Activated CD8-positive, alpha-beta T cell treated with anti-CD3 and anti-CD28 coated beads, Interleukin-2, amount 10 ng/mL, durations not matched to agents 7 days and 5 days (primary cell): ENCODE measurements around the gene FUT8. TPM values are rescaled to one million over a fixed set of nuclear protein-coding genes. Genes with fewer than 3 reads are reported as not detected.
A peak's percentile ranks its signal among the peaks of the same experiment; 100 is the strongest.

Source experiments
- ATAC-seq: fragments of 150-1000 bp; cut with Tn5 transposase; one replicate; pipeline ENCODE4 v1.10.0; 2021; ENCODE audit warnings: moderate library complexity
- CTCF ChIA-PET: fragments of 350-600 bp; sonication (Branson Sonifier 250); formaldehyde crosslinking; loops from one replicate; lab custom pipeline; 2021; ENCODE audit warnings: antibody characterized with exemption; lab: Charles Lee
- POLR2A ChIA-PET: fragments of 350-600 bp; sonication (Branson Sonifier 250); formaldehyde crosslinking; loops from one replicate; lab custom pipeline; 2021; ENCODE audit warnings: antibody characterized with exemption; lab: Charles Lee
- DNase-seq: peaks from one replicate; pipeline ENCODE4 v3.0.0-alpha.2; 2020
- H3K27ac Mint-ChIP-seq: one replicate; pipeline ENCODE4 v1.8.0; 2021; ENCODE audit warnings: mild to moderate bottlenecking, mixed read lengths
- H3K27me3 Mint-ChIP-seq: one replicate; pipeline ENCODE4 v1.8.0; 2021; ENCODE audit warnings: low read depth, mixed read lengths
- H3K36me3 Mint-ChIP-seq: one replicate; pipeline ENCODE4 v1.8.0; 2021; ENCODE audit warnings: low read depth, mixed read lengths
- H3K4me1 Mint-ChIP-seq: one replicate; pipeline ENCODE4 v1.8.0; 2021; ENCODE audit warnings: low read depth, mixed read lengths
- H3K4me3 Mint-ChIP-seq: one replicate; pipeline ENCODE4 v1.8.0; 2021; ENCODE audit warnings: mild to moderate bottlenecking, mixed read lengths
- H3K9me3 Mint-ChIP-seq: one replicate; pipeline ENCODE4 v1.8.0; 2022; ENCODE audit warnings: mixed read lengths; ENCODE audit not compliant: insufficient read depth
- total RNA-seq, 2 experiments: library from RNA; stranded (reverse); gene quantifications; one replicate each; pipeline ENCODE4 v1.2.3, GENCODE V29; 2021

The FUT8 gene
- total RNA-seq, 2 experiments from 2014 or later, result 99.2 to 101 TPM

DNA sequence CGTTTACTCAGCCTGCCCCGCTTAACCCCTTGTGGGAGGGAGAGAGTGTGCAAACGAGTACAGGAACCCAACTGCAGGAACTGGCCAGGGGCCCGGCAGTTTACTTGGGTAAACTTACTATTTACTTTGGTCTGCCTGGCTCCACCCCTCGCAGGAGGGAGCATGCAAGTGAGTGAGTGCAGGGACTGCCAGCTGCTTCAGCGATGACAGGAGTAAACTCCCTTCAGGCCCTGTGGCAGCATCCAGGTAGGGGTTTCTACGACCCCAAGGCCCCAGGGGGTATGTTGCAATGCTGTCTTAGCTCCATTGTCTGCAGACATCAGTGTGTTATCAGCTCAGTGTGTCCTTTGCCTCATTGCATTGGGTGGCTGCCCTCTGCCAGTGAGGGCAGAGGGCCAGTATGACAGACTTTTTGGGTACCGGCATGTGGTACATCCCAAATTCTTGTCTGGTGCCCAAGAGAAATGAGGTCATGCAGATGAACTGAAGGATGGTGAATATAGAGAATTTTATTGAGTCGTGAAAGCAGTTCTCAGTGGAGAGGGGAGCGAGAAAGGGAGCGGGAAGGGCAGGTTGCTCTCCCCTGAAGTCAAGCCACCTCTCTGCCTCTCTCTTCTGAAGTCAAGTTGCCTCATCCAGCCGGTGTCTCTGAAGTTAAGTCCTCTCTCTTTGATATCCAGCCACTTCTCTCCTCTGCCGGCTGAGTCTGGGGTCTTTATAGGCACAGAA lies 181.8 kb downstream of the FUT8 start:
- CTCF ChIA-PET, result no interaction called here
- H3K4me1 Mint-ChIP-seq, result no peaks in the 10 kb centered on the region
- POLR2A ChIA-PET, result no interaction called here

DNA sequence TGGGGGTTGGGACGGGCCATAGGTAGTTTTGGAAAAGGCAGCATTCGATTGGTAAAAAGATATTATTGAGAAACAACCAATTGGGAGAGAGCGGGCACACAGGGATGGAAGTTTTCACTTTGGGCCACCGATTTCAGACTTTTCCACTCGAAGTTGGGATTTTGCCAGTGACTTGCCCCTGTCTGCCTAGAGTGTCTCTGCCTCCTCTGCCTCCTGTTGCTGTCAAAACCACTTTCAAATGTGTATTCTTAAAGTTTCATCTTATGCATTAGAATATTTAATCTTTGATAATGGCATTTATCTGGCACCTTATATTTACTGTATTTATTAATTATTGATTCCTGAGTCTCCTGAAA lies 182.3 kb downstream of the FUT8 start:
- H3K36me3 Mint-ChIP-seq, result peaks cover 16% of the 10 kb centered on the region
- ChIA-PET CTCF (no interaction called here), POLR2A (no interaction called here)
- H3K27me3 Mint-ChIP-seq, result no peaks in the 10 kb centered on the region
- H3K27ac Mint-ChIP-seq, result no peak overlapping the region
- DNase-seq, result no peak
- no peak overlapping the region for H3K4me3 Mint-ChIP-seq
- H3K4me1 Mint-ChIP-seq, result no peaks in the 10 kb centered on the region
- ATAC-seq, result no peak
- no peaks in the 10 kb centered on the region for H3K9me3 Mint-ChIP-seq

More for the DNA sequence above, 181.8 kb downstream of the FUT8 start:
- no peak overlapping the region for H3K4me3 Mint-ChIP-seq
- peaks cover 16% of the 10 kb centered on the region for H3K36me3 Mint-ChIP-seq
- no peak for DNase-seq
- ATAC-seq, result no peak
- no peaks in the 10 kb centered on the region for H3K27me3 Mint-ChIP-seq
- no peaks in the 10 kb centered on the region for H3K9me3 Mint-ChIP-seq
- H3K27ac Mint-ChIP-seq, result no peak overlapping the region

DNA sequence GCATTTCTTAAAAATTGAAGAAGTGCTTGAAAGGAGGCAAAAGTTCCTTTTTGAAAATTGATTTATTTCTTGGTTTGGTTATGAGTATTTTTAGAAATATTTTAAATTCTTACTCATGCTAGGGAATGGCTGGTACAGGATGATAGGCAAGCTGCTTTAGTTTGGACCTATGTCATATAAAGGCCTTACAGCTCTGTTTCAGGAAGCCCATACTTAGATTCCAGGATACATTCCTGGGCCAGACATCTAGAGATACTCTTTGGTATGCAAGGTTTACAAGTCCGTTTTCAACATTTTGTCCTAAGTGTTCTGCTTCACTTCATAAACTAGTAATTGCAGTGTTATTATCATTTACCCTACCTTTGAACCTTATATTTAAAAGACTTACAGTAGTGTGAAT lies 186.8 kb downstream of the FUT8 start:
- no peak for DNase-seq
- CTCF ChIA-PET, result no interaction called here
- H3K4me1 Mint-ChIP-seq, result no peaks in the 10 kb centered on the region
- no peaks in the 10 kb centered on the region for H3K9me3 Mint-ChIP-seq
- no peaks in the 10 kb centered on the region for H3K27me3 Mint-ChIP-seq
- no peak overlapping the region for H3K27ac Mint-ChIP-seq
- peaks cover 9% of the 10 kb centered on the region for H3K36me3 Mint-ChIP-seq
- POLR2A ChIA-PET, result no interaction called here
- H3K4me3 Mint-ChIP-seq, result no peak overlapping the region
- no peak for ATAC-seq

DNA sequence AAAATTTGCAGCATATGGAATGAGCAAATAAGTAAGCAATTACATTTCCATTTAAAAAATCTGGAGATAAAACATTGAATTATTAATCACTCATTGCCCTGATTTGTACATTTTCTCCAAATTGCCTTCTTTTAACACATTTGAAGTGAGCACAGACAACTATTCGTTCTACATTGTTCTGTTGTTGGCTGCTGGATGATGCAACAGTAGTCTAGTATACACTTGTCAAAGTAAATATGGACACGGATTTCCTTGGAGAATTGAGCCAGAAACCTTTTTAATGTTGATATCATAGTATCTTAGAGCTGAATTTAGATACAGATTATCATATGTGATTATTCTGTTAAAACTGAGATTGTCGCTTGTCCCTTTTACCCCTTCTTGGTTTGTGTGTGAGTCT lies 188.2 kb downstream of the FUT8 start:
- ATAC-seq (no peak), DNase-seq (no peak)
- POLR2A ChIA-PET, result no interaction called here
- Mint-ChIP-seq H3K36me3 (peaks cover 5% of the 10 kb centered on the region), H3K4me1 (no peaks in the 10 kb centered on the region), H3K9me3 (no peaks in the 10 kb centered on the region), H3K27me3 (no peaks in the 10 kb centered on the region), H3K4me3 (no peak overlapping the region), H3K27ac (no peak overlapping the region)
- CTCF ChIA-PET, result interaction anchor here (1.0 to 1.2 kb wide), 2 partner anchors 73 to 224 kb away, joined by 3 to 4 read pairs; no protein-coding TSS in a partner anchor

DNA sequence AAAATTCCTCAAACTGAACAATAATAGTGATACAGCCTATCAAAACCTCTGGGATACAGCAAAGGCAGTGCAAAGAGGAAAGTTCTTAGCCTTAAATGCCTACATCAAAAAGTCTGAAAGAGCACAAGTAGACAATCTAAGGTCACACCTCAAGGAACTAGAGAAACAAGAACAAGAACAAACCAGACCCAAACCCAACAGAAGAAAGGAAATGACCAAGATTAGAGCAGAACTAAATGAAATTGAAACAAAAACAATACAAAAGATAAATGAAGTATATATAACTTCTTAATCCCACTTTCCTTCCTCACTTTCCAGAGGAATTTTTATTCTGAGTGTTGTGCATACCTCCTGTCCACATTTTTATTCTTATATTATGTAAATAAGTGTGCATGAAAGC lies 192.0 kb downstream of the FUT8 start:
- H3K27me3 Mint-ChIP-seq, result no peaks in the 10 kb centered on the region
- no peak overlapping the region for H3K27ac Mint-ChIP-seq
- H3K4me1 Mint-ChIP-seq, result peaks cover 2% of the 10 kb centered on the region
- ATAC-seq (no peak), DNase-seq (no peak)
- ChIA-PET CTCF (no interaction called here), POLR2A (no interaction called here)
- peaks cover 11% of the 10 kb centered on the region for H3K36me3 Mint-ChIP-seq
- no peak overlapping the region for H3K4me3 Mint-ChIP-seq
- no peaks in the 10 kb centered on the region for H3K9me3 Mint-ChIP-seq

DNA sequence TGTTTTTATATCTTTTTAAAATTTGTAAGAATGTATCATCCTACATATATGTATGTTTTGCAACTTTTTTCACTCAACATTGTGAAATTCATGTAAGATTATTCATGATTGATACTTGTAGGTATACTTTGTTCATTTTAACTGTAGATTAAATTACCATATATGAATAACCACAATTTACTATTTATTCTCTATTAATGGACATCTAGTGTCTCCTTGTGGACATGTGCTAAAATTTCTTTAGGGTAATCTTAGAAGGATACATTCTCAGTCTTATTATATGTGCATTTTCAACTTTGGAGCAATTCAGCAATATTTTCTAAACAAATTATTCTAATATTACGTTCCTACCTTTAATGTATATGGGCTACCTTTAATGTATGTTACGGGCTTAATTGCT lies 192.4 kb downstream of the FUT8 start:
- H3K27ac Mint-ChIP-seq, result no peak overlapping the region
- DNase-seq (no peak), ATAC-seq (no peak)
- POLR2A ChIA-PET, result no interaction called here
- no peaks in the 10 kb centered on the region for H3K9me3 Mint-ChIP-seq
- CTCF ChIA-PET, result no interaction called here
- no peaks in the 10 kb centered on the region for H3K27me3 Mint-ChIP-seq
- H3K36me3 Mint-ChIP-seq, result peaks cover 11% of the 10 kb centered on the region
- peaks cover 2% of the 10 kb centered on the region for H3K4me1 Mint-ChIP-seq
- H3K4me3 Mint-ChIP-seq, result no peak overlapping the region

- no peak for ATAC-seq
- CTCF ChIA-PET, result no interaction called here
- Mint-ChIP-seq H3K4me3 (no peak overlapping the region), H3K9me3 (no peaks in the 10 kb centered on the region), H3K4me1 (peaks cover 5% of the 10 kb centered on the region), H3K36me3 (peaks cover 13% of the 10 kb centered on the region), H3K27ac (no peak overlapping the region), H3K27me3 (no peaks in the 10 kb centered on the region)
- POLR2A ChIA-PET, result no interaction called here
- no peak for DNase-seq
Measured at GRCh38 chr14:65606460-65606859, 193.9 kb downstream of the FUT8 start.

DNA sequence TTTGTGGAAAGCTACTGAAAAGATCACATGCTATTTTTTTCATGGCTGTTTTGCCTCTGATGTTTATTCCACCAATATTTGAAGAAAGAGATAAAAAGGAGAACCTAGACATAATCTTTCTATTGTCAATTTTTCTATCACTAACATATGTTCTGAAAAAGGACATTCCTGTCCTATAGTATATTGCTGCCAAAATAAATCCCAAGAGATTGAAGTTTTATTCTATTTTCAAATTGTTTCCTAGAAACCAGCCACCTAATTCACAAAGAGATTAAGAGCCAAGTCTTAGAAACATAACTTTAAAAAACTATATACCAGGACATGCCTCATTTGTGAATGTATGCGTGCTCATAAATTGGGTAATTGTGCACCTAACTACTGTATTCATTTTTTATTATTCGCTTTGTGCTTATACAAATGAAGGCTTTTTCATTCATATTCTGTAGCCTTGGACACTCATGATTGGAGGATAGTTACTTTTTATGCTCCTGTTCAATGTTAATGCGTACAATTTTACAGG lies 200.7 kb downstream of the FUT8 start:
- H3K4me1 Mint-ChIP-seq, result peaks cover 3% of the 10 kb centered on the region
- ATAC-seq (no peak), DNase-seq (no peak)
- CTCF ChIA-PET, result interaction anchor here (2.9 kb wide), 1 partner anchor 211 kb away, joined by 9 read pairs; no protein-coding TSS in a partner anchor
- no peak overlapping the region for H3K4me3 Mint-ChIP-seq
- peaks cover 36% of the 10 kb centered on the region for H3K36me3 Mint-ChIP-seq
- H3K27me3 Mint-ChIP-seq, result no peaks in the 10 kb centered on the region
- POLR2A ChIA-PET, result no interaction called here
- H3K27ac Mint-ChIP-seq, result no peak overlapping the region
- H3K9me3 Mint-ChIP-seq, result no peaks in the 10 kb centered on the region

DNA sequence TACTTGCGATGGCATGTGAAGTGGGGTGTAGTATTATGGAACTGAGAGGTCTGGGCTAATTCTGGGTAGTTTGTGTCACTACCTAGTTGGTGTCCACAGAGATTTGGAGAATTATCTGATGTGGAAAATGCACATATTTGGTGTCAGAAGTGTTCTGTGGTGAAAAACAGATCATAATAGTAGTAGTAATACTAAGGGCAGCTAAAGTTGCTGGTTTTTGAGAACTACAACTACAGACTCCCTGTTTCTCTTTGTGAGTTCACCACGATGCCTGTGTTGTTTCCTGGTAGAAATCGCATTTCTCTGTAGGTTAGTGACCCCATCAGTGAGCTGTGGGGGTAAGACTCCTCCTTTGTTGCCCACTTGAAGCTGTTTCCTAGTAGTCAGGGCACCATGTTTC lies 206.5 kb downstream of the FUT8 start:
- H3K9me3 Mint-ChIP-seq, result no peaks in the 10 kb centered on the region
- no peak overlapping the region for H3K4me3 Mint-ChIP-seq
- CTCF ChIA-PET, result interaction anchor here (1.9 kb wide), 1 partner anchor 206 kb away, joined by 4 read pairs; no protein-coding TSS in a partner anchor
- H3K27ac Mint-ChIP-seq, result peak overlapping the region; percentile 43
- H3K4me1 Mint-ChIP-seq, result peaks cover 14% of the 10 kb centered on the region
- no peak for ATAC-seq
- H3K27me3 Mint-ChIP-seq, result no peaks in the 10 kb centered on the region
- peaks cover 48% of the 10 kb centered on the region for H3K36me3 Mint-ChIP-seq
- no peak for DNase-seq
- POLR2A ChIA-PET, result no interaction called here

DNA sequence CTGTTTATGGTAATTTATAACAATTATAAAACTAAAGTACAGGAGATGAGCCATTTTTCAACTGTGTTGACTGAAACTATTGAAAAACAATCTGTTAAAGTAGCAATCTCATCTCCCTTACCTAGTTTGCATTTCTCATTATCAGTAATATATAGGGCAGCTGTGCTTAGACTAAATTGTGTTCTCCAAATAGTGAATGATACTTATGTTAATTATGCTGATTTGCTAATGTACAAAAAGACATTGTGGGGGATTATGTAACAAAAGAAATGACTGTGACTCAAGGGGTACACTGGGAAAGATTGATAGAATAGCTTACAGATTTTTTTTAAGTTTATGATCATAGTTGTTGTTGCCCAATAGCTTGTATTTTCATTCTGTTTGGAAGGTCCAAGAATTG lies 207.7 kb downstream of the FUT8 start:
- Mint-ChIP-seq H3K4me3 (no peak overlapping the region), H3K9me3 (no peaks in the 10 kb centered on the region), H3K27me3 (no peaks in the 10 kb centered on the region), H3K4me1 (peaks cover 14% of the 10 kb centered on the region), H3K36me3 (peaks cover 52% of the 10 kb centered on the region), H3K27ac (no peak overlapping the region)
- no peak for DNase-seq
- POLR2A ChIA-PET, result no interaction called here
- CTCF ChIA-PET, result interaction anchor here (1.9 kb wide), 1 partner anchor 204 kb away, joined by 4 read pairs; no protein-coding TSS in a partner anchor
- no peak for ATAC-seq

GRCh38 chr14:65622703-65623102 lies 210.2 kb downstream of the FUT8 start:
- CTCF ChIA-PET, result interaction anchor here (0.8 to 2.4 kb wide), 4 partner anchors 15 to 73 kb away, joined by 3 to 8 read pairs (median 4); no protein-coding TSS in a partner anchor
- peaks cover 14% of the 10 kb centered on the region for H3K4me1 Mint-ChIP-seq
- no peak for ATAC-seq
- POLR2A ChIA-PET, result no interaction called here
- H3K36me3 Mint-ChIP-seq, result peaks cover 35% of the 10 kb centered on the region
- no peak overlapping the region for H3K27ac Mint-ChIP-seq
- no peaks in the 10 kb centered on the region for H3K27me3 Mint-ChIP-seq
- no peak for DNase-seq
- no peaks in the 10 kb centered on the region for H3K9me3 Mint-ChIP-seq
- H3K4me3 Mint-ChIP-seq, result no peak overlapping the region

GRCh38 chr14:65623759-65624158 lies 211.2 kb downstream of the FUT8 start:
- peaks cover 30% of the 10 kb centered on the region for H3K36me3 Mint-ChIP-seq
- no peaks in the 10 kb centered on the region for H3K27me3 Mint-ChIP-seq
- CTCF ChIA-PET, result interaction anchor here (0.7 to 2.4 kb wide), 2 partner anchors 14 to 43 kb away, joined by 3 to 8 read pairs; no protein-coding TSS in a partner anchor
- H3K9me3 Mint-ChIP-seq, result no peaks in the 10 kb centered on the region
- H3K27ac Mint-ChIP-seq, result no peak overlapping the region
- H3K4me1 Mint-ChIP-seq, result peaks cover 11% of the 10 kb centered on the region
- H3K4me3 Mint-ChIP-seq, result no peak overlapping the region
- POLR2A ChIA-PET, result no interaction called here
- no peak for DNase-seq
- ATAC-seq, result no peak
